ENCODE data around the gene GABRG3.

DNA sequence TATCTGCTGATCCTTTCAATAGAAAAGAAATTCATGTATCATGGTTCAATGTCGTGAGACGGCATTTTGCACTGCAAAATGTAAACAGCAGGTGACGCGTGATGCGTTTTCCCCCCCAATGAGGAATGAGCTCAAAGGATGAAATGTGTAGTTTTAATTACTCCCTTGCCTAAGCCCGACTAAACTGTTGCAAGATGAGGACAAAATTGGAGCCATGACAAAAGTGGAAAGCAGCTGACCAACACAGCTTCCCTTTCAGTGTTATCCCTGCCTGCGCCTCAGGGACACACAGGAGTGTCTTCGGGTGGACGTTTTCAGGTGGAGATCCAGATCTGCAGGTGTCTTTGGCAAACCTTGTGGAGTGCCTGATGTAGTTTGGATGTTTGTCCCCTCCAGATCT lies 92.0 kb downstream of the GABRG3 start:
- TF ChIP-seq, protein P1, sequence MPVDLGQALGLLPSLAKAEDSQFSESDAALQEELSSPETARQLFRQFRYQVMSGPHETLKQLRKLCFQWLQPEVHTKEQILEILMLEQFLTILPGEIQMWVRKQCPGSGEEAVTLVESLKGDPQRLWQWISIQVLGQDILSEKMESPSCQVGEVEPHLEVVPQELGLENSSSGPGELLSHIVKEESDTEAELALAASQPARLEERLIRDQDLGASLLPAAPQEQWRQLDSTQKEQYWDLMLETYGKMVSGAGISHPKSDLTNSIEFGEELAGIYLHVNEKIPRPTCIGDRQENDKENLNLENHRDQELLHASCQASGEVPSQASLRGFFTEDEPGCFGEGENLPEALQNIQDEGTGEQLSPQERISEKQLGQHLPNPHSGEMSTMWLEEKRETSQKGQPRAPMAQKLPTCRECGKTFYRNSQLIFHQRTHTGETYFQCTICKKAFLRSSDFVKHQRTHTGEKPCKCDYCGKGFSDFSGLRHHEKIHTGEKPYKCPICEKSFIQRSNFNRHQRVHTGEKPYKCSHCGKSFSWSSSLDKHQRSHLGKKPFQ (tag by site-specific recombination; IDR thresholded peaks at IDR 0.05), result no peak
- no peak for TF ChIP-seq ZNF266 (tag by site-specific recombination; IDR thresholded peaks at IDR 0.05; ENCODE audit: low read depth)
- TF ChIP-seq, protein P2, sequence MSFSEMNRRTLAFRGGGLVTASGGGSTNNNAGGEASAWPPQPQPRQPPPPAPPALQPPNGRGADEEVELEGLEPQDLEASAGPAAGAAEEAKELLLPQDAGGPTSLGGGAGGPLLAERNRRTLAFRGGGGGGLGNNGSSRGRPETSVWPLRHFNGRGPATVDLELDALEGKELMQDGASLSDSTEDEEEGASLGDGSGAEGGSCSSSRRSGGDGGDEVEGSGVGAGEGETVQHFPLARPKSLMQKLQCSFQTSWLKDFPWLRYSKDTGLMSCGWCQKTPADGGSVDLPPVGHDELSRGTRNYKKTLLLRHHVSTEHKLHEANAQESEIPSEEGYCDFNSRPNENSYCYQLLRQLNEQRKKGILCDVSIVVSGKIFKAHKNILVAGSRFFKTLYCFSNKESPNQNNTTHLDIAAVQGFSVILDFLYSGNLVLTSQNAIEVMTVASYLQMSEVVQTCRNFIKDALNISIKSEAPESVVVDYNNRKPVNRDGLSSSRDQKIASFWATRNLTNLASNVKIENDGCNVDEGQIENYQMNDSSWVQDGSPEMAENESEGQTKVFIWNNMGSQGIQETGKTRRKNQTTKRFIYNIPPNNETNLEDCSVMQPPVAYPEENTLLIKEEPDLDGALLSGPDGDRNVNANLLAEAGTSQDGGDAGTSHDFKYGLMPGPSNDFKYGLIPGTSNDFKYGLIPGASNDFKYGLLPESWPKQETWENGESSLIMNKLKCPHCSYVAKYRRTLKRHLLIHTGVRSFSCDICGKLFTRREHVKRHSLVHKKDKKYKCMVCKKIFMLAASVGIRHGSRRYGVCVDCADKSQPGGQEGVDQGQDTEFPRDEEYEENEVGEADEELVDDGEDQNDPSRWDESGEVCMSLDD (tag by site-specific recombination; IDR thresholded peaks at IDR 0.05), result no peak
- TF ChIP-seq, protein P3, sequence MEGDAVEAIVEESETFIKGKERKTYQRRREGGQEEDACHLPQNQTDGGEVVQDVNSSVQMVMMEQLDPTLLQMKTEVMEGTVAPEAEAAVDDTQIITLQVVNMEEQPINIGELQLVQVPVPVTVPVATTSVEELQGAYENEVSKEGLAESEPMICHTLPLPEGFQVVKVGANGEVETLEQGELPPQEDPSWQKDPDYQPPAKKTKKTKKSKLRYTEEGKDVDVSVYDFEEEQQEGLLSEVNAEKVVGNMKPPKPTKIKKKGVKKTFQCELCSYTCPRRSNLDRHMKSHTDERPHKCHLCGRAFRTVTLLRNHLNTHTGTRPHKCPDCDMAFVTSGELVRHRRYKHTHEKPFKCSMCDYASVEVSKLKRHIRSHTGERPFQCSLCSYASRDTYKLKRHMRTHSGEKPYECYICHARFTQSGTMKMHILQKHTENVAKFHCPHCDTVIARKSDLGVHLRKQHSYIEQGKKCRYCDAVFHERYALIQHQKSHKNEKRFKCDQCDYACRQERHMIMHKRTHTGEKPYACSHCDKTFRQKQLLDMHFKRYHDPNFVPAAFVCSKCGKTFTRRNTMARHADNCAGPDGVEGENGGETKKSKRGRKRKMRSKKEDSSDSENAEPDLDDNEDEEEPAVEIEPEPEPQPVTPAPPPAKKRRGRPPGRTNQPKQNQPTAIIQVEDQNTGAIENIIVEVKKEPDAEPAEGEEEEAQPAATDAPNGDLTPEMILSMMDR (tag by site-specific recombination; IDR thresholded peaks at IDR 0.05), result no peak
- TF ChIP-seq SP2 (tag by site-specific recombination; IDR thresholded peaks at IDR 0.05), result no peak
- no peak for TF ChIP-seq ZNF660 (tag by site-specific recombination; IDR thresholded peaks at IDR 0.05)
- TF ChIP-seq ZNF155 (tag by site-specific recombination; IDR thresholded peaks at IDR 0.05), result no peak
- TF ChIP-seq, protein P4, sequence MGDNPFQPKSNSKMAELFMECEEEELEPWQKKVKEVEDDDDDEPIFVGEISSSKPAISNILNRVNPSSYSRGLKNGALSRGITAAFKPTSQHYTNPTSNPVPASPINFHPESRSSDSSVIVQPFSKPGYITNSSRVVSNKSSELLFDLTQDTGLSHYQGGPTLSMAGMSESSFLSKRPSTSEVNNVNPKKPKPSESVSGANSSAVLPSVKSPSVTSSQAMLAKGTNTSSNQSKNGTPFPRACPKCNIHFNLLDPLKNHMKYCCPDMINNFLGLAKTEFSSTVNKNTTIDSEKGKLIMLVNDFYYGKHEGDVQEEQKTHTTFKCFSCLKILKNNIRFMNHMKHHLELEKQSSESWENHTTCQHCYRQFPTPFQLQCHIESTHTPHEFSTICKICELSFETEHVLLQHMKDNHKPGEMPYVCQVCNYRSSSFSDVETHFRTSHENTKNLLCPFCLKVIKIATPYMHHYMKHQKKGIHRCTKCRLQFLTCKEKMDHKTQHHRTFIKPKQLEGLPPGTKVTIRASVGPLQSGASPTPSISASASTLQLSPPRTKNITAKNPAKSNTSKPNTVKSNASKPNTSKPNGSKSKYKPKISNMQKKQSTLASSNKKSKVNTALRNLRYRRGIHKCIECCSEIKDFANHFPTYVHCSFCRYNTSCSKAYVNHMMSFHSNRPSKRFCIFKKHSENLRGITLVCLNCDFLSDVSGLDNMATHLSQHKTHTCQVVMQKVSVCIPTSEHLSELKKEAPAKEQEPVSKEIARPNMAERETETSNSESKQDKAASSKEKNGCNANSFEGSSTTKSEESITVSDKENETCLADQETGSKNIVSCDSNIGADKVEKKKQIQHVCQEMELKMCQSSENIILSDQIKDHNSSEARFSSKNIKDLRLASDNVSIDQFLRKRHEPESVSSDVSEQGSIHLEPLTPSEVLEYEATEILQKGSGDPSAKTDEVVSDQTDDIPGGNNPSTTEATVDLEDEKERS (tag by site-specific recombination; IDR thresholded peaks at IDR 0.05), result no peak
- TF ChIP-seq RBAK (tag by site-specific recombination; IDR thresholded peaks at IDR 0.05), result no peak
